K562 (cell line): Measurements from ENCODE around the gene SPI1. TPM values are rescaled to one million over a fixed set of nuclear protein-coding genes. Genes with fewer than 3 reads are reported as not detected.

Experiments used
- ATAC-seq: fragments of 200-7000 bp; cut with Tn5 transposase; 3 replicates; pipeline ENCODE4 v1.9.1; 2020; ENCODE audit warnings: moderate library complexity
- BruUV-seq: library from RNA; stranded (reverse); fragments of 400-500 nt; replicated peaks from 2 replicates; lab custom pipeline; 2021; lab: Mats Ljungman, UMichigan
- CTCF ChIA-PET: fragments of 300-600 bp; formaldehyde crosslinking; extraction: SDS; loops from one replicate; lab custom pipeline; 2021; ENCODE audit warnings: low intra/inter-chr PET ratio; lab: Yijun Ruan, JAX
- POLR2A ChIA-PET: fragments of 300-600, 350-650 bp; sonication (Branson Sonifier 250); formaldehyde crosslinking; extraction: SDS; loops from one replicate; lab custom pipeline; 2021; ENCODE audit warnings: antibody characterized with exemption, inconsistent platforms; lab: Yijun Ruan, JAX
- DNase-seq, 4 experiments: peaks; one replicate each; pipeline versions ENCODE4 v3.0.0 to v3.0.0-alpha.2; 2011 to 2018; ENCODE audit warnings: low spot score in 3 of 4, mixed read lengths in 3 of 4; ENCODE audit errors: extremely low read depth in 1 of 4
- FAIRE-seq: peaks from 2 replicates; lab custom pipeline; 2011; peaks lifted over from hg19 to GRCh38; lab: Jason Lieb, UNC
- H2AFZ ChIP-seq: 2 replicates; pipeline ENCODE4 v1.6.0; 2011; ENCODE audit warnings: low read depth, low read length, control low read depth, inconsistent platforms
- H3K27ac ChIP-seq: fragments of 200-600 bp; 3 replicates; pipeline ENCODE4 v1.8.0; 2011; ENCODE audit warnings: low read depth, mild to moderate bottlenecking, control low read depth, inconsistent platforms, low read length, moderate library complexity, mixed read lengths; ENCODE audit errors: extremely low read depth
- H3K27me3 ChIP-seq, 2 experiments: fragments of 300-600 bp in 1 of 2; 2 replicates in 1 of 2; 3 replicates in 1 of 2; pipeline versions ENCODE4 v1.6.0 to v1.8.0; 2011; ENCODE audit warnings: inconsistent platforms in 2 of 2, low read length in 2 of 2, mild to moderate bottlenecking in 1 of 2, mixed read lengths in 1 of 2, moderate library complexity in 1 of 2; ENCODE audit not compliant: control insufficient read depth in 2 of 2, insufficient read depth in 2 of 2
- H3K36me3 ChIP-seq: fragments of 300-600 bp; 3 replicates; pipeline ENCODE4 v1.8.0; 2011; ENCODE audit warnings: mild to moderate bottlenecking, low read length, inconsistent platforms; ENCODE audit not compliant: control insufficient read depth, insufficient read depth
- H3K4me1 ChIP-seq, 2 experiments: fragments of 200-600 bp in 1 of 2; replicated peaks in 1 of 2; 2 replicates in 1 of 2; 3 replicates in 1 of 2; pipeline versions ENCODE4 v1.5.1 to v1.8.0; 2011; ENCODE audit warnings: inconsistent platforms in 2 of 2, low read length in 2 of 2, mild to moderate bottlenecking in 1 of 2, mixed read lengths in 1 of 2, moderate library complexity in 1 of 2; ENCODE audit not compliant: control insufficient read depth in 2 of 2, insufficient read depth in 2 of 2
- H3K4me2 ChIP-seq: 2 replicates; pipeline ENCODE4 v1.6.1; 2011; ENCODE audit warnings: low read length, control low read depth, inconsistent platforms, mixed read lengths; ENCODE audit not compliant: insufficient read depth
- H3K4me3 ChIP-seq: fragments of 200-600 bp; sonication (generic), shearing (Covaris generic); 2 replicates; pipeline ENCODE4 v1.5.1; 2016; ENCODE audit warnings: control low read depth, inconsistent platforms
- H3K79me2 ChIP-seq: fragments of 200-600 bp; 3 replicates; pipeline ENCODE4 v1.8.0; 2011; ENCODE audit warnings: low read length, inconsistent platforms; ENCODE audit not compliant: control insufficient read depth, insufficient read depth
- H3K9ac ChIP-seq, 2 experiments: 2 replicates each; pipeline versions ENCODE4 v1.6.0 to v1.6.1; 2011; ENCODE audit warnings: low read depth in 2 of 2, low read length in 2 of 2, control low read depth in 1 of 2, inconsistent platforms in 1 of 2, mild to moderate bottlenecking in 1 of 2, mixed read lengths in 1 of 2; ENCODE audit not compliant: insufficient read depth in 1 of 2
- H3K9me1 ChIP-seq: one replicate; pipeline ENCODE4 v1.6.0; 2011; ENCODE audit warnings: inconsistent platforms, mild to moderate bottlenecking, low read length, moderate library complexity; ENCODE audit not compliant: control insufficient read depth, insufficient read depth
- H3K9me3 ChIP-seq: replicated peaks from 2 replicates; pipeline ENCODE4 v1.5.1; 2011; ENCODE audit warnings: low read depth, low read length, inconsistent platforms; ENCODE audit not compliant: control insufficient read depth, insufficient read depth
- H4K20me1 ChIP-seq: replicated peaks from 2 replicates; pipeline ENCODE4 v1.6.1; 2011; ENCODE audit warnings: low read length, inconsistent platforms, mixed read lengths; ENCODE audit not compliant: control insufficient read depth, insufficient read depth
- ASH1L ChIP-seq: fragments of 450-650 bp; IDR thresholded peaks from 2 replicates; pipeline ENCODE4 v1.6.1; 2018; ENCODE audit warnings: borderline replicate concordance, mild to moderate bottlenecking, low read depth; ENCODE audit not compliant: partially characterized antibody
- CTCF ChIP-seq, 3 experiments: IDR thresholded peaks in 2 of 3; conservative IDR thresholded peaks in 1 of 3; 2 replicates each; pipeline ENCODE4 v1.5.1; 2011 to 2012; ENCODE audit warnings: low read length in 3 of 3, mild to moderate bottlenecking in 3 of 3, control low read depth in 2 of 3, improper control_type of control experiment in 1 of 3, inconsistent platforms in 1 of 3, low read depth in 1 of 3, mixed read lengths in 1 of 3, moderate library complexity in 1 of 3; ENCODE audit not compliant: insufficient read depth in 2 of 3
- DACH1 ChIP-seq: fragments of 450-650 bp; IDR thresholded peaks from 2 replicates; pipeline ENCODE4 v1.6.1; 2018; ENCODE audit not compliant: partially characterized antibody
- IRF2 ChIP-seq: sonication (generic); formaldehyde crosslinking; IDR thresholded peaks from 2 replicates; pipeline ENCODE4 v1.8.1; 2022; ENCODE audit warnings: mild to moderate bottlenecking, missing genetic modification reagents
- KLF6 ChIP-seq: fragments of 250-450 bp; sonication (Bioruptor Pico); IDR thresholded peaks from 2 replicates; pipeline ENCODE4 v1.4.0; 2020; ENCODE audit warnings: mild to moderate bottlenecking, moderate library complexity, borderline replicate concordance
- OTX1 ChIP-seq: fragments of 450-650 bp; formaldehyde crosslinking; IDR thresholded peaks from 2 replicates; pipeline ENCODE4 v1.4.0; 2022; ENCODE audit warnings: mild to moderate bottlenecking
- ZNF445 ChIP-seq: fragments of 250-450 bp; sonication (Bioruptor Pico); IDR thresholded peaks from 2 replicates; pipeline ENCODE4 v1.4.0; 2020; ENCODE audit warnings: low read depth, mild to moderate bottlenecking, moderate library complexity
- ZNF583 ChIP-seq: fragments of 250-450 bp; sonication (Bioruptor Pico); IDR thresholded peaks from 2 replicates; pipeline ENCODE4 v1.4.0; 2020
- WGBS: fragments of 100-300 bp; shearing (Covaris generic); methylation state at CpG from one replicate; pipeline ENCODE4 v1.1.6; 2016; ENCODE audit warnings: low coverage, mixed read lengths; ENCODE audit not compliant: insufficient coverage; ENCODE audit errors: missing lambda C conversion rate; 5-methylcytosine and 5-hydroxymethylcytosine counted together
- in situ Hi-C: fragments of 300-500 bp; cut with MboI; formaldehyde crosslinking; loops from 4 replicates; pipeline ENCODE4 v1.15.0; 2018; ENCODE audit warnings: inconsistent platforms, mixed read lengths
- intact Hi-C: fragments of 100-400 bp; cut with micrococcal nuclease; formaldehyde crosslinking; loops from 2 replicates; pipeline ENCODE4 v1.14.2; 2022
- polyA plus RNA-seq, 8 experiments: library from polyadenylated mRNA; depleted of rRNA in 4 of 8; stranded (reverse) in 5 of 8; unstranded in 3 of 8; fragments of >200 nt; fragmentation: Nextera tagmentation in 2 of 8; fragmentation: Illumina TruSeq in 1 of 8; extraction: Ambion mirVana in 2 of 8; extraction: Trizol in 1 of 8; gene quantifications; 2 replicates each; pipeline versions ENCODE4 v1.2.1 to v1.2.3, GENCODE V29; 2011 to 2014; ENCODE audit warnings: inconsistent platforms in 1 of 8, missing spikeins in 1 of 8
- total RNA-seq, 7 experiments: library from RNA; depleted of rRNA in 6 of 7; stranded (reverse); fragments of >200 nt in 6 of 7; fragmentation: Illumina TruSeq in 2 of 7; extraction: Trizol in 2 of 7; gene quantifications; 2 replicates each; pipeline versions ENCODE4 v1.2.1 to v1.2.3, GENCODE V29; 2011 to 2021; ENCODE audit warnings: low replicate concordance in 1 of 7
- TF ChIP-seq, protein P1 (sequence below): fragments of 150-350 bp; IDR thresholded peaks from 2 replicates; pipeline ENCODE4 v1.6.1; 2014; ENCODE audit warnings: low read depth, mild to moderate bottlenecking, low read length, borderline replicate concordance
- TF ChIP-seq, protein P2 (sequence below), 2 experiments: fragments of 150-350 bp in 1 of 2; IDR thresholded peaks; 2 replicates each; pipeline ENCODE4 v1.6.1; 2012 to 2016; ENCODE audit warnings: low read depth in 2 of 2, low read length in 2 of 2, mild to moderate bottlenecking in 1 of 2, moderate library complexity in 1 of 2

Gene SPI1
- total and polyA plus RNA-seq, 9 of the 15 experiments (the other 6 are each of a cell fraction or from before 2014, with no cell fraction given) = 0.10 to 33.7 (median 10.3) TPM

DNA sequence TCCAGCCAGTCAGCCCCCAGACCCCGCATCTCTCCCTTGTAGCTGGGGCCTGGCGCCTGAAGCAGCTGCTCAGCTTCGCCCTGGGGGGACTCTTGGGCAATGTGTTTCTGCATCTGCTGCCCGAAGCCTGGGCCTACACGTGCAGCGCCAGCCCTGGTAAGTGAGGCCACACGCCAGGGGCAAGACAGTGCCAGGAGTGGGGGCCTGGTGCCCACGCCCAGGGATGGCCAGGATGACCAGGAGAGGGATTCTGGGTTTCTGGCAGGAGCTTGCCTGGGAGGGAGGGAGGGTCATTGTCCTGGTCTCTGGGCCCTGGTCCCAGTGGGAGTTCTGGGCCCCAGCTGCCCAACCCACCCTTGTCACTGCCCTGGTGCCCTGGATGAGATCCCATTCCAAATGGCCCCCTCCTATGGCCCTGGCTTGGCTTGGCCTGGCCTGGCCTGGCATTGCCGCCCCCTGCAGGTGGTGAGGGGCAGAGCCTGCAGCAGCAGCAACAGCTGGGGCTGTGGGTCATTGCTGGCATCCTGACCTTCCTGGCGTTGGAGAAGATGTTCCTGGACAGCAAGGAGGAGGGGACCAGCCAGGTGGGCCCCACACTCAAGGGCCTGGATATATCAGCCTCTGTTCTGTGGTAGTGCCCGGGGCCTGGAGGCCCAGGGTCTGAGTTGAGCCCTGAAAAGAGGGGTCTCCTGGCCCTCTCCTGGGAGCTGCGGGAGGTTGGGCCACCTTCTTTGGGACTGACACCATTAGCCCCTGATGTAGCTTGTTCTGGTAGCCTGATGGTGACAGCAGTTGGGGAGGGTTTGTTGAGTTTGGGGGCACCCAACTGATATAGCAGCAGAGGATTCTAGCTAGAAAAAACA lies 33.8 kb upstream of the SPI1 start:
- ChIA-PET CTCF (interaction anchor here (0.6 kb wide), 1 partner anchor 178 kb away, joined by 4 read pairs; no protein-coding TSS in a partner anchor), POLR2A (interaction anchor here (0.6 to 1.7 kb wide), 6 partner anchors 11 to 170 kb away, joined by 3 to 6 read pairs (median 4); partner anchors contain the start of genes ACP2 and PSMC3)
- ATAC-seq = peak; percentile 28
- no TSS peak for BruUV-seq
- H3K27ac ChIP-seq = no peak overlapping the region
- H3K4me2 ChIP-seq = no peak overlapping the region
- no peaks in the 10 kb centered on the region for H3K9me3 ChIP-seq
- no peak overlapping the region for H2AFZ ChIP-seq
- peak; percentile 73 for FAIRE-seq
- no peaks in the 10 kb centered on the region for H3K27me3 ChIP-seq
- 58% methylated on average over 11 of the region's 12 CpGs for WGBS
- peaks cover 10% of the 10 kb centered on the region for H3K9me1 ChIP-seq
- no peak overlapping the region for H3K9ac ChIP-seq
- no peaks in the 10 kb centered on the region for H4K20me1 ChIP-seq
- in situ Hi-C loops (no loop called here), intact Hi-C loops (loop anchor here (2.0 kb wide), 1 partner anchor 205 kb away; no protein-coding TSS in a partner anchor)
- DNase-seq = peak; percentile 51 to 67 (median 56)
- H3K36me3 ChIP-seq = no peaks in the 10 kb centered on the region; the same call in 2 of the 3 replicates
- peaks cover 7% of the 10 kb centered on the region; the same call in 2 of the 3 replicates for H3K79me2 ChIP-seq
- H3K4me3 ChIP-seq = no peak overlapping the region
- peaks cover 12 to 70% of the 10 kb centered on the region in 2 experiments; a peak in 4 of 5 replicates for H3K4me1 ChIP-seq
- TF ChIP-seq ZNF583 (CRISPR knock-in tag) = no peak
- TF ChIP-seq, protein P1, sequence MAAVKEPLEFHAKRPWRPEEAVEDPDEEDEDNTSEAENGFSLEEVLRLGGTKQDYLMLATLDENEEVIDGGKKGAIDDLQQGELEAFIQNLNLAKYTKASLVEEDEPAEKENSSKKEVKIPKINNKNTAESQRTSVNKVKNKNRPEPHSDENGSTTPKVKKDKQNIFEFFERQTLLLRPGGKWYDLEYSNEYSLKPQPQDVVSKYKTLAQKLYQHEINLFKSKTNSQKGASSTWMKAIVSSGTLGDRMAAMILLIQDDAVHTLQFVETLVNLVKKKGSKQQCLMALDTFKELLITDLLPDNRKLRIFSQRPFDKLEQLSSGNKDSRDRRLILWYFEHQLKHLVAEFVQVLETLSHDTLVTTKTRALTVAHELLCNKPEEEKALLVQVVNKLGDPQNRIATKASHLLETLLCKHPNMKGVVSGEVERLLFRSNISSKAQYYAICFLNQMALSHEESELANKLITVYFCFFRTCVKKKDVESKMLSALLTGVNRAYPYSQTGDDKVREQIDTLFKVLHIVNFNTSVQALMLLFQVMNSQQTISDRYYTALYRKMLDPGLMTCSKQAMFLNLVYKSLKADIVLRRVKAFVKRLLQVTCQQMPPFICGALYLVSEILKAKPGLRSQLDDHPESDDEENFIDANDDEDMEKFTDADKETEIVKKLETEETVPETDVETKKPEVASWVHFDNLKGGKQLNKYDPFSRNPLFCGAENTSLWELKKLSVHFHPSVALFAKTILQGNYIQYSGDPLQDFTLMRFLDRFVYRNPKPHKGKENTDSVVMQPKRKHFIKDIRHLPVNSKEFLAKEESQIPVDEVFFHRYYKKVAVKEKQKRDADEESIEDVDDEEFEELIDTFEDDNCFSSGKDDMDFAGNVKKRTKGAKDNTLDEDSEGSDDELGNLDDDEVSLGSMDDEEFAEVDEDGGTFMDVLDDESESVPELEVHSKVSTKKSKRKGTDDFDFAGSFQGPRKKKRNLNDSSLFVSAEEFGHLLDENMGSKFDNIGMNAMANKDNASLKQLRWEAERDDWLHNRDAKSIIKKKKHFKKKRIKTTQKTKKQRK = no peak
- TF ChIP-seq DACH1 = peak; percentile 14
- no peak for TF ChIP-seq KLF6 (CRISPR knock-in tag)
- TF ChIP-seq ASH1L = no peak
- TF ChIP-seq OTX1 (CRISPR knock-in tag) = no peak
- no peak for TF ChIP-seq IRF2
- TF ChIP-seq, protein P2, sequence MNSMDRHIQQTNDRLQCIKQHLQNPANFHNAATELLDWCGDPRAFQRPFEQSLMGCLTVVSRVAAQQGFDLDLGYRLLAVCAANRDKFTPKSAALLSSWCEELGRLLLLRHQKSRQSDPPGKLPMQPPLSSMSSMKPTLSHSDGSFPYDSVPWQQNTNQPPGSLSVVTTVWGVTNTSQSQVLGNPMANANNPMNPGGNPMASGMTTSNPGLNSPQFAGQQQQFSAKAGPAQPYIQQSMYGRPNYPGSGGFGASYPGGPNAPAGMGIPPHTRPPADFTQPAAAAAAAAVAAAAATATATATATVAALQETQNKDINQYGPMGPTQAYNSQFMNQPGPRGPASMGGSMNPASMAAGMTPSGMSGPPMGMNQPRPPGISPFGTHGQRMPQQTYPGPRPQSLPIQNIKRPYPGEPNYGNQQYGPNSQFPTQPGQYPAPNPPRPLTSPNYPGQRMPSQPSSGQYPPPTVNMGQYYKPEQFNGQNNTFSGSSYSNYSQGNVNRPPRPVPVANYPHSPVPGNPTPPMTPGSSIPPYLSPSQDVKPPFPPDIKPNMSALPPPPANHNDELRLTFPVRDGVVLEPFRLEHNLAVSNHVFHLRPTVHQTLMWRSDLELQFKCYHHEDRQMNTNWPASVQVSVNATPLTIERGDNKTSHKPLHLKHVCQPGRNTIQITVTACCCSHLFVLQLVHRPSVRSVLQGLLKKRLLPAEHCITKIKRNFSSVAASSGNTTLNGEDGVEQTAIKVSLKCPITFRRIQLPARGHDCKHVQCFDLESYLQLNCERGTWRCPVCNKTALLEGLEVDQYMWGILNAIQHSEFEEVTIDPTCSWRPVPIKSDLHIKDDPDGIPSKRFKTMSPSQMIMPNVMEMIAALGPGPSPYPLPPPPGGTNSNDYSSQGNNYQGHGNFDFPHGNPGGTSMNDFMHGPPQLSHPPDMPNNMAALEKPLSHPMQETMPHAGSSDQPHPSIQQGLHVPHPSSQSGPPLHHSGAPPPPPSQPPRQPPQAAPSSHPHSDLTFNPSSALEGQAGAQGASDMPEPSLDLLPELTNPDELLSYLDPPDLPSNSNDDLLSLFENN (IDR thresholded peaks at IDR 0.05; ENCODE audit: low read depth in 2 of 2, low read length in 2 of 2) = no peak
- TF ChIP-seq ZNF445 (CRISPR knock-in tag) = no peak
- peak; percentile 77 to 92 (median 80) for TF ChIP-seq CTCF (IDR thresholded peaks at IDR 0.05 in 2 of 3, conservative IDR thresholded peaks at IDR 0.05 in 1 of 3; ENCODE audit: insufficient read depth in 2 of 3, low read depth in 1 of 3, low read length in 3 of 3)
